ENCODE measurements around the gene SCYL1.

DNA sequence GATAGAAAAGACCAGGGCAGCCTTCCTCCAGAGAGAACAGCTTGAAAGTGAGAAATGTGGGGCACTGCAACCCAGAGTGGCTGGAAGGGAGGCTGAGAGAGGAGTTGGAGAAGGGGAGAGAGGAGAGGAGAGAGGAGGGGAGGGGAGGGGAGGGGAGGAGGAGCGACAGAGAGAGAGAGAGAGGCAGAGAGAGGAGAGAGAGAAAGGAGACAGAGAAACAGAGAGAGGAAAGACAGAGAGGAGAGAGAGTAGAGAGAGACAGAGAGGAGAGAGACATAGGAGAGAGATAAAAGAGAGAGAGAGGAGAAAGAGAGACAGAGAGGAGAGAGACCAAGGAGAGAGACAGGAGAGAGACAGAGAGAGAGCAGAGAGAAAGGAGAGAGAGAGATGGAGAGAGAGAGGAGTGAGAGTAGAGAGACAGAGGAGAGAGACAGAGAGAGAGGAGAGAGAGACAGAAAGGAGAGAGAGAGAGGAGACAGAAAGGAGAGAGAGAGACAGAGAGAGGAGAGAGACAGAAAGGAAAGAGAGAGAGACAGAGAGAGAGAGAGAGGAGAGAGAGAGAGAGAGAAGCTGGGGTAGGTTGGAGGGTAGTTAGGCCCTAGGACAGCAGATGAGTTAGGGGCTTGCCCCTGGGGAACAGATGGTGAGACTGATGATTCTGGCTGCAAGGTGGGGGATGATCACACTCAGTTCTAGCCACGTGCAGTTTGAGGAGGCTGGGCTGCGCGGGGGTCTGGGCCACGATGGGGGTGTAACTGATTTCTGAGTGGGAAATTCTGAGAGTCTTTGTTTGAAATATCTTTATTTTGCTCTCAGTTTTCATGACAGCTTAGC lies 8.5 kb upstream of the SCYL1 start:
- TF ChIP-seq POLR2A (IDR thresholded peaks at IDR 0.05; ENCODE audit: low read depth, low read length) (no peak), POLR2AphosphoS5 (IDR thresholded peaks at IDR 0.05; ENCODE audit: low read depth, low read length) (no peak), SPI1 (IDR thresholded peaks at IDR 0.05; ENCODE audit: low read depth, low read length) (no peak), TAF1 (IDR thresholded peaks at IDR 0.05; ENCODE audit: low read depth, low read length) (no peak), POU2F2 (IDR thresholded peaks at IDR 0.05; ENCODE audit: low read depth, low read length) (no peak)
